IPS-18a (cell line): ENCODE data around the gene UTF1.
A peak's percentile ranks its signal among the peaks of the same experiment; 100 is the strongest.

Experiments
- H3K27ac ChIP-seq: one replicate; pipeline ENCODE4 v1.5.1; 2013; ENCODE audit warnings: low read length
- H3K27me3 ChIP-seq: one replicate; pipeline ENCODE4 v1.6.1; 2013; ENCODE audit warnings: mild to moderate bottlenecking, low read length; ENCODE audit not compliant: control insufficient read depth, insufficient read depth
- H3K36me3 ChIP-seq: one replicate; pipeline ENCODE4 v1.6.1; 2013; ENCODE audit warnings: low read depth, low read length; ENCODE audit not compliant: control insufficient read depth
- H3K4me1 ChIP-seq: one replicate; pipeline ENCODE4 v1.6.1; 2013; ENCODE audit warnings: low read depth, low read length; ENCODE audit not compliant: control insufficient read depth
- H3K4me3 ChIP-seq: one replicate; pipeline ENCODE4 v1.5.1; 2013; ENCODE audit warnings: low read length
- H3K9ac ChIP-seq: one replicate; pipeline ENCODE4 v1.6.1; 2013; ENCODE audit warnings: mild to moderate bottlenecking, low read length, moderate library complexity
- H3K9me3 ChIP-seq: one replicate; pipeline ENCODE4 v1.6.1; 2013; ENCODE audit warnings: low read depth, low read length; ENCODE audit not compliant: control insufficient read depth

UTF1 gene

DNA sequence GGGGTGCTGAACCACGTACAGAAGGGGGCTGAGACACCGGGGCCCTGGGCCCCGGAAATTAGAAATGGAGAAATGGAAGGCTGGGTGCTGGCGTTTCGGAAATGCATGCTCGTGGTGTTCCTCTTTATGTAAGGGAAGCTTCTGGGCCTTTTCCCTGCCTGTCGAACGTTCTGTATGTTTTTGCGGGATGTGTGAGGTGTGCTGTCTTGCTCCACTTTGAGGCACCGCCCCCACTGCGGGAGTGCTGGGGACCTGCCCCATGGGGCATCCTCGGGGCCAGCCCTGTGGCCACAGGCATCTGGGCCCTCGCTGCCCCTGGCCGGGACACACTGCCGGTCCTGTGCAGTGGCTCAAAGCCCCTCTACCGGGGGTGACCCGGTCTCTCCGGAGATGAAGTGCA, 5.9 kb downstream of the UTF1 start:
- Histone ChIP-seq H3K9me3 (no peaks in the 10 kb centered on the region), H3K27ac (no peak overlapping the region), H3K4me3 (peak overlapping the region; percentile 39), H3K9ac (no peak overlapping the region), H3K4me1 (peaks cover 15% of the 10 kb centered on the region), H3K36me3 (no peaks in the 10 kb centered on the region), H3K27me3 (peaks cover 84% of the 10 kb centered on the region)

DNA sequence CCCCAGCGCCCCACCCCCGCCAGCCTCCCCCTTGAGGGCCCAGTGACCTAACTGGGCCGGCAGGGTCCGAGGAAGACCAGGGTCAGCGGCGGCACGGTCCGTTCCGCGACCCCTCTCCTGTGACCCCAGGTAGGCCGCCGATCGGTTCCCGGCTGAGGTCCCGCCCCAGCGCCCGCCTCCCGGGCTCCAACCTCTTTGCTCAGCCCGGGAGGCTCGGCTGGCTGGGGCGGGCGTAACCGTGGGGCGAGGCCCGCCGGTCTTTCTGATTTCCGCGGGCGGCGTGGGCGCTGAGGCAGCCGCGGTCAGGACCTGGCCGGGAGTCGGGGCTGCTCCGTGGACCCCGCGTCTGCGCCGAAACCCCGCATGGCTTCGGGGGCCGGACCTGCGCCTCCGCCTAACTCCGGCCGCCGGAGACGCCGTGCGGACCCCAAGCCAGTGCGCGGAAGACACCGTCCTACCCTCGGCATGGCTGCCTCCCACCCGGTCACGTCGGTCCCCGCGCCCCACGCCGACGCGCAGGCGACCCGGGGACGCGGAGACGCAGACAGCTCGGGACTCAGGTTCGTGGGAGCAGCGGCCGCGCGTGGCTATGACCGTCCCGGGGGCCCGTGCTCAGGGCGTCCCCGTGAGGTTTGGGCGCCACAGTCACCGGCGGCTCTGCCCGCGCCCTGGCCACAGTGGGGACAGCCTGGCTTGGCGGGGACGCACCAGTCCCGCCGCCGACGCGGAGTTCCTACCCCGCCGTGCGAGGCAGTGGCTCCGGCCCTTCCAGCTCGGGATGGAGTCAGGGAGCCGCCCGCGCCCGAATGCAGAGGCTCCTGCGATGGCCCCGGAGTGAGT, 6.6 kb downstream of the UTF1 start:
- no peak overlapping the region for H3K9ac ChIP-seq
- H3K36me3 ChIP-seq = no peaks in the 10 kb centered on the region
- H3K9me3 ChIP-seq = no peaks in the 10 kb centered on the region
- H3K27me3 ChIP-seq = peaks cover 77% of the 10 kb centered on the region
- H3K27ac ChIP-seq = no peak overlapping the region
- H3K4me1 ChIP-seq = peaks cover 15% of the 10 kb centered on the region
- peak overlapping the region; percentile 39 for H3K4me3 ChIP-seq

GRCh38 chr10:133237241-133237587, 7.2 kb downstream of the UTF1 start:
- H3K4me1 ChIP-seq = peaks cover 9% of the 10 kb centered on the region
- H3K27ac ChIP-seq = no peak overlapping the region
- H3K36me3 ChIP-seq = no peaks in the 10 kb centered on the region
- peaks cover 71% of the 10 kb centered on the region for H3K27me3 ChIP-seq
- no peak overlapping the region for H3K9ac ChIP-seq
- peak overlapping the region; percentile 22 for H3K4me3 ChIP-seq
- no peaks in the 10 kb centered on the region for H3K9me3 ChIP-seq

- Histone ChIP-seq H3K36me3 (no peaks in the 10 kb centered on the region), H3K9ac (peak within 1 kb of the TSS; percentile 13), H3K27ac (no peak within 1 kb of the TSS)
Measured at GRCh38 chr10:133237588-133238465, 7.8 kb downstream of the UTF1 start, which contains the start of gene VENTX. VENTX (plus strand) TSS chr10:133237855; CDS start chr10:133237915, 60 bp downstream.

DNA sequence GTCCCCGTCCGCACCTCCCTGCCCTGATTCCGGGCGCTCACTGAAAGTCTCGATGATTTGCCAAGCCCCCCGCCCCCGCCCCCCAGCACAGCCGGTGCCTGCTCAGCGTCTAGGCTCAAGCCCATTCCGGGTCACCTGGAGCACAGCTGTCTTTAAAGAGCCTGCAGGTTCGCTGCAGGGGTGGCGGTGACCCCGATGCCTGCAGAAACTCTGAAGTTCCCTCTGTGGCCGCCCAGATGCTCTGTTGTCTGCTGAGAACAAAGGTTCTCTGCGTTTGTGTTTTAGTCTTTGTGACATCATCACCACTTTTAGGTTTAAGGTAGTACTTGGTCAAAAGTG, 8.4 kb downstream of the UTF1 start:
- Histone ChIP-seq H3K27me3 (peaks cover 59% of the 10 kb centered on the region), H3K4me3 (peak overlapping the region; percentile 37), H3K9me3 (no peaks in the 10 kb centered on the region), H3K27ac (no peak overlapping the region), H3K36me3 (no peaks in the 10 kb centered on the region), H3K9ac (peak overlapping the region; percentile 5), H3K4me1 (peaks cover 7% of the 10 kb centered on the region)

More at GRCh38 chr10:133237588-133238465, 7.8 kb downstream of the UTF1 start, which contains the start of gene VENTX:
- peaks cover 7% of the 10 kb centered on the region for H3K4me1 ChIP-seq
- peaks cover 65% of the 10 kb centered on the region for H3K27me3 ChIP-seq
- H3K9me3 ChIP-seq = no peaks in the 10 kb centered on the region
- peak within 1 kb of the TSS; percentile 39 for H3K4me3 ChIP-seq

DNA sequence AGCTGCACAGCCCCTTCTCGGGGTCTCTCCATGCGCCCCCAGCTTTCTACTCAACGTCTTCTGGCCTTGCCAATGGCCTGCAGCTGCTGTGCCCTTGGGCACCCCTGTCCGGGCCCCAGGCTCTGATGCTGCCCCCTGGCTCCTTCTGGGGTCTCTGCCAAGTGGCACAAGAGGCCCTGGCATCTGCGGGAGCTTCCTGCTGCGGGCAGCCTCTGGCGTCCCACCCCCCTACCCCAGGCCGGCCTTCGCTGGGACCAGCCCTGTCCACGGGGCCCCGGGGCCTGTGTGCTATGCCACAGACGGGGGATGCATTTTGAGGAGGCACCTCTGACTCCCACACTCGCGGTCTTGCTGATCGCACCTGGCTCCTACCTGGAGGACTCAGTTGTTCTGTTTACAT, 10.0 kb downstream of the UTF1 start:
- Histone ChIP-seq H3K4me1 (peaks cover 7% of the 10 kb centered on the region), H3K9me3 (no peaks in the 10 kb centered on the region), H3K4me3 (no peak overlapping the region), H3K9ac (no peak overlapping the region), H3K27me3 (peaks cover 45% of the 10 kb centered on the region), H3K27ac (no peak overlapping the region), H3K36me3 (no peaks in the 10 kb centered on the region)

DNA sequence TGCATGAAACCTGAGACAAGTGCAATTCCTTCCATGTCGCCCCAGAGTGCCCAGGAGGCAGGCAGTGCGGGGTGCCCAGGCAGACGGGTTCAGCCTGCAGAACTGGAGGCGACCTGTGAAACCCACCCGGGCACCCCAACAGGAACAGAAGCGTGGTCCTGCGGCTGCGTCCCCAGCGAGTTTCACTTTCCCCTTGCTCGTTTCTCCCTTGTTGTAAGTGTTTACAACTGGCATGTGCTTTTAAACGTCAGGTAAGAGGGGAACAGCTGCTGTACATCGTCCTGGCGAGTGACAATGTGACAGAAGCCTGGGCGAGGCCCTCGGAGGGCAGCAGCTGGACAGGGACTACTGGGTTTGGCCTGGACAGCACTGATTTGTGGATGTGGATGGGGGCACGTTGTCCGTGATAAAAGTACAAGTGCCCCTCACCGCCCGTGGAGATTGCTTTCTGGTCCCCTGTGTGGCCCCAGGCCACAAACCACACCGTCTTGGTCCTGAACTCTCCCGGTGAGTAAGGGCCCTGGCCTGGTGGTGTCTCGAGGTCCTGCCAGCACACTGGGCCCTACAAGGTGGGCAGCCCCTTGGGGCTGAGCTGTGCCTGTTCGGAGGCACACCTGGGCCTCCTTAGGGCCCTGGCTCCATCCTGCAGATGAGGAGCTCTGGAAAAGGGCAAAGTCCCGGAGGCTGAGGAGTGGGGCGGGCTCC, 11.6 kb downstream of the UTF1 start:
- no peak overlapping the region for H3K27ac ChIP-seq
- no peaks in the 10 kb centered on the region for H3K9me3 ChIP-seq
- H3K36me3 ChIP-seq = no peaks in the 10 kb centered on the region
- peaks cover 28% of the 10 kb centered on the region for H3K27me3 ChIP-seq
- no peak overlapping the region for H3K9ac ChIP-seq
- peaks cover 7% of the 10 kb centered on the region for H3K4me1 ChIP-seq
- no peak overlapping the region for H3K4me3 ChIP-seq

DNA sequence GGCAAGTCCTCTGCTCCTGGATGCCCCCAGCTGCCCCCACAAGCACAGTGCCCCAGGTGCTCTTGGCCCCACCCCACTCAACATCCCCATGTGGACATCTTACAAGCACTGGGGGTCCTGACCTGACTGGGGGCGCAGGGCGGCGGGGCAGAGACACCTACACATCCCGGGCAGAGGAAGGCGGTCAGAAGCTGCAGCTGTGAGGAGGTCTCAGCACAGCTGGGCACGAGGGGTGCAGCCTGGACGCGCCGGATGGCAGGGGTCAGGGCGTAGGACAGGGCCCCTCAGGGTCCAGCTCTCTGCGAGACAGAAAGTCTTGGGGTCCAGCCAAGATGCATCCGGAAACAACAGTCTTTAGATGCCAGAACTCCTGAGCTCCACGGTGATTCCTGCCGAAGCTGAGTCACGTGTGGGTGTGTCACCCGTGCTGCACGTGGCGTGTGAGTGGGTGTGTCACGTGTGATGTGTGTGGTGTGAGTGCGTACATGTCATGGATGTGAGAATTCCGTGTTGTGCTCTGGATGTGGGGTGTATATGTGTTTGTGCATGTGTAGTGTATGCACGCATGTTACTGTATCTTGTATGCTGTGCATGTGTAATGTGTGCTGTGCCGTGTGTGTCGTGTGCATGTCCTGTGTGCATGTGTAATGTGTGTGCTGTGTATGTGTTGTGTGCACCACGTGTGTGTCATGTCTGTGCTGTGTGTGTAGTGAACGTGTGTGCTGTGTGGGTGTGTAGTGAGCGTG, 12.8 kb downstream of the UTF1 start:
- Histone ChIP-seq H3K4me1 (peaks cover 13% of the 10 kb centered on the region), H3K9ac (no peak overlapping the region), H3K9me3 (no peaks in the 10 kb centered on the region), H3K27me3 (peaks cover 17% of the 10 kb centered on the region), H3K27ac (no peak overlapping the region), H3K36me3 (no peaks in the 10 kb centered on the region), H3K4me3 (no peak overlapping the region)

GRCh38 chr10:133243593-133243992, 13.6 kb downstream of the UTF1 start:
- Histone ChIP-seq H3K27me3 (peaks cover 9% of the 10 kb centered on the region), H3K9ac (no peak overlapping the region), H3K36me3 (no peaks in the 10 kb centered on the region), H3K27ac (no peak overlapping the region), H3K4me1 (peaks cover 13% of the 10 kb centered on the region), H3K9me3 (no peaks in the 10 kb centered on the region), H3K4me3 (no peak overlapping the region)

- H3K27ac ChIP-seq = no peak overlapping the region
- H3K9me3 ChIP-seq = no peaks in the 10 kb centered on the region
Measured at GRCh38 chr10:133245439-133246235, 15.6 kb downstream of the UTF1 start.

More at GRCh38 chr10:133245439-133246235, 15.6 kb downstream of the UTF1 start:
- H3K9ac ChIP-seq = no peak overlapping the region
- H3K4me3 ChIP-seq = no peak overlapping the region
- no peaks in the 10 kb centered on the region for H3K27me3 ChIP-seq
- H3K4me1 ChIP-seq = peaks cover 7% of the 10 kb centered on the region
- H3K36me3 ChIP-seq = no peaks in the 10 kb centered on the region
